ENCODE data around the gene MPIG6B. TPM values are rescaled to one million over a fixed set of nuclear protein-coding genes. Genes with fewer than 3 reads are reported as not detected.

MPIG6B gene
- total RNA-seq, 1 donor from 2014 or later: 1.1 TPM

GRCh38 chr6:31722173-31722572, 1.0 kb upstream of the MPIG6B start:
- no peak for ATAC-seq

GRCh38 chr6:31723980-31724691, 963 bp downstream of the MPIG6B start:
- no peak for ATAC-seq

- no peak for ATAC-seq
These were observed 2.6 kb downstream of the MPIG6B start for GRCh38 chr6:31725502-31726350.

GRCh38 chr6:31727034-31727716, 4.0 kb downstream of the MPIG6B start:
- no peak for ATAC-seq

- ATAC-seq: no peak
These were observed 4.8 kb downstream of the MPIG6B start for GRCh38 chr6:31727717-31728671.

- peak; percentile 43 for ATAC-seq
These were observed 5.8 kb downstream of the MPIG6B start, which contains the start of gene DDAH2 for GRCh38 chr6:31728767-31729514. Gene DDAH2 (minus strand): TSS chr6:31729299. CDS start chr6:31729161, 138 bp downstream.

- peak; percentile 79 for ATAC-seq
These were observed 6.4 kb downstream of the MPIG6B start for GRCh38 chr6:31729515-31729978.

GRCh38 chr6:31729979-31730630, 6.9 kb downstream of the MPIG6B start:
- ATAC-seq: peak; percentile 51

- ATAC-seq: no peak
These were observed 7.5 kb downstream of the MPIG6B start for GRCh38 chr6:31730631-31731086.

- ATAC-seq: no peak
These were observed 8.9 kb downstream of the MPIG6B start for GRCh38 chr6:31732029-31732428.

- no peak for ATAC-seq
These were observed 10.6 kb downstream of the MPIG6B start for GRCh38 chr6:31733734-31734133.

GRCh38 chr6:31734247-31734820, 11.2 kb downstream of the MPIG6B start:
- ATAC-seq: no peak

- peak; percentile 27 for ATAC-seq
These were observed 11.7 kb downstream of the MPIG6B start for GRCh38 chr6:31734821-31735406.

- peak; percentile 67 for ATAC-seq
These were observed 13.0 kb downstream of the MPIG6B start, which contains the start of gene CLIC1 for GRCh38 chr6:31736021-31736767. Gene CLIC1 (minus strand): TSS chr6:31736530. CDS start chr6:31736300, 230 bp downstream.

GRCh38 chr6:31736768-31737314, 13.7 kb downstream of the MPIG6B start:
- no peak for ATAC-seq

- ATAC-seq: no peak
These were observed 14.3 kb downstream of the MPIG6B start for GRCh38 chr6:31737315-31737990.

All from esophagus mucosa (tissue), 1 donor.